ENCODE results near the gene APBB3.

DNA sequence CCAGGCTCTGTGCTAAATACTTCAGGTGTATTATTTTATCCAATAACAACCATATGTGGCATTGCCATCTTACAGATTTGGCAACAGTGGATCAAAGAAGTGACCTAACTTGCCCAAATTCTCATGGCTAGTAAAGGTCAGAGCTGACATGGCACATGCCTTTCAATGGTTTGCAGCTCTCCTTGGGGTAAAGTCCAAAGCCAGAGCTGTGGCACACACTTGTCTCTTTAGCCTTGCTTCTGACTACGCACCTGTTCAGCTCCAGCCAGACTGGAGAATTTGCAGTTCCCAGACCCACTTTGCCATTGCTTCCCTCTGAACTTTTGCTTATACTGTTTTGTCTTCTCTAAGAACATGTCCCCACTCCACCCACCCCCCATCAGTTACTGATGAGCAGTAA lies 6.1 kb upstream of the APBB3 start:
- no peak for TF ChIP-seq POLR2A (IDR thresholded peaks at IDR 0.05)
- TF ChIP-seq, protein P1, sequence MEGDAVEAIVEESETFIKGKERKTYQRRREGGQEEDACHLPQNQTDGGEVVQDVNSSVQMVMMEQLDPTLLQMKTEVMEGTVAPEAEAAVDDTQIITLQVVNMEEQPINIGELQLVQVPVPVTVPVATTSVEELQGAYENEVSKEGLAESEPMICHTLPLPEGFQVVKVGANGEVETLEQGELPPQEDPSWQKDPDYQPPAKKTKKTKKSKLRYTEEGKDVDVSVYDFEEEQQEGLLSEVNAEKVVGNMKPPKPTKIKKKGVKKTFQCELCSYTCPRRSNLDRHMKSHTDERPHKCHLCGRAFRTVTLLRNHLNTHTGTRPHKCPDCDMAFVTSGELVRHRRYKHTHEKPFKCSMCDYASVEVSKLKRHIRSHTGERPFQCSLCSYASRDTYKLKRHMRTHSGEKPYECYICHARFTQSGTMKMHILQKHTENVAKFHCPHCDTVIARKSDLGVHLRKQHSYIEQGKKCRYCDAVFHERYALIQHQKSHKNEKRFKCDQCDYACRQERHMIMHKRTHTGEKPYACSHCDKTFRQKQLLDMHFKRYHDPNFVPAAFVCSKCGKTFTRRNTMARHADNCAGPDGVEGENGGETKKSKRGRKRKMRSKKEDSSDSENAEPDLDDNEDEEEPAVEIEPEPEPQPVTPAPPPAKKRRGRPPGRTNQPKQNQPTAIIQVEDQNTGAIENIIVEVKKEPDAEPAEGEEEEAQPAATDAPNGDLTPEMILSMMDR (IDR thresholded peaks at IDR 0.05), result no peak

All from lower leg skin (tissue), 3 donors.